HEK293 (cell line): ENCODE measurements around the gene KDM3B.

Experiments
- CTCF ChIA-PET: fragments of 350-600 bp; formaldehyde crosslinking; extraction: SDS; loops from one replicate; lab custom pipeline; 2021; ENCODE audit warnings: antibody characterized with exemption; lab: Yijun Ruan, JAX
- POLR2A ChIA-PET: fragments of 300-600 bp; formaldehyde crosslinking; extraction: SDS; loops from one replicate; lab custom pipeline; 2020; ENCODE audit warnings: antibody characterized with exemption, inconsistent platforms; lab: Yijun Ruan, JAX
- H3K27ac ChIP-seq: fragments of 200-500 bp; sonication (Bioruptor generic); 2 replicates; pipeline ENCODE4 v1.5.1; 2014; ENCODE audit warnings: low read depth, low read length, control low read depth, inconsistent platforms; ENCODE audit errors: extremely low read depth
- H3K36me3 ChIP-seq, 2 experiments: fragments of 200-500 bp in 1 of 2; sonication (Bioruptor generic) in 1 of 2; 1 replicate in 1 of 2; 2 replicates in 1 of 2; pipeline ENCODE4 v1.5.1; 2014 to 2017; ENCODE audit warnings: inconsistent platforms in 2 of 2, low read length in 2 of 2; ENCODE audit not compliant: control insufficient read depth in 2 of 2, insufficient read depth in 1 of 2
- H3K4me1 ChIP-seq: fragments of 200-500 bp; sonication (Bioruptor generic); 2 replicates; pipeline ENCODE4 v1.5.1; 2014; ENCODE audit warnings: mild to moderate bottlenecking, low read length, inconsistent platforms; ENCODE audit not compliant: control insufficient read depth, insufficient read depth
- H3K4me3 ChIP-seq: 2 replicates; pipeline ENCODE4 v1.5.1; 2011; ENCODE audit warnings: low read depth, mild to moderate bottlenecking, control low read depth, low read length, moderate library complexity
- H3K9me3 ChIP-seq: fragments of 200-500 bp; sonication (Bioruptor generic); 2 replicates; pipeline ENCODE4 v1.5.1; 2014; ENCODE audit warnings: low read depth, low read length, inconsistent platforms; ENCODE audit not compliant: control insufficient read depth, insufficient read depth
- EGR2 ChIP-seq: fragments of 450-650 bp; formaldehyde crosslinking; IDR thresholded peaks from 2 replicates; pipeline ENCODE4 v1.5.1; 2016; ENCODE audit warnings: low read depth, missing biosample characterization, missing genetic modification characterization
- FEZF1 ChIP-seq: fragments of 450-650 bp; formaldehyde crosslinking; IDR thresholded peaks from 2 replicates; pipeline ENCODE4 v1.5.1; 2016; ENCODE audit warnings: missing biosample characterization, missing genetic modification characterization
- GLIS2 ChIP-seq: fragments of 450-650 bp; formaldehyde crosslinking; IDR thresholded peaks from 2 replicates; pipeline ENCODE4 v1.5.1; 2016; ENCODE audit warnings: missing biosample characterization, missing genetic modification characterization
- KLF10 ChIP-seq: fragments of 450-650 bp; IDR thresholded peaks from 2 replicates; pipeline ENCODE4 v1.5.1; 2018; ENCODE audit warnings: missing biosample characterization, mild to moderate bottlenecking, missing genetic modification characterization
- MYNN ChIP-seq: fragments of 450-650 bp; formaldehyde crosslinking; IDR thresholded peaks from 2 replicates; pipeline ENCODE4 v1.5.1; 2016; ENCODE audit warnings: missing biosample characterization, missing genetic modification characterization, borderline replicate concordance
- SP2 ChIP-seq: fragments of 450-650 bp; formaldehyde crosslinking; IDR thresholded peaks from 2 replicates; pipeline ENCODE4 v1.5.1; 2016; ENCODE audit warnings: missing biosample characterization, missing genetic modification characterization
- WT1 ChIP-seq: fragments of 450-650 bp; formaldehyde crosslinking; IDR thresholded peaks from 2 replicates; pipeline ENCODE4 v1.5.1; 2016; ENCODE audit warnings: missing biosample characterization, missing genetic modification characterization
- ZBTB17 ChIP-seq: fragments of 450-650 bp; formaldehyde crosslinking; IDR thresholded peaks from 2 replicates; pipeline ENCODE4 v1.5.1; 2016; ENCODE audit warnings: missing biosample characterization, missing genetic modification characterization
- ZFHX2 ChIP-seq: fragments of 450-650 bp; formaldehyde crosslinking; conservative IDR thresholded peaks from 2 replicates; pipeline ENCODE4 v1.5.1; 2016; ENCODE audit warnings: missing biosample characterization, missing genetic modification characterization
- ZNF16 ChIP-seq: fragments of 450-650 bp; formaldehyde crosslinking; IDR thresholded peaks from 2 replicates; pipeline ENCODE4 v1.5.1; 2016; ENCODE audit warnings: low read depth, missing biosample characterization, missing genetic modification characterization
- ZNF169 ChIP-seq: fragments of 450-650 bp; formaldehyde crosslinking; IDR thresholded peaks from 2 replicates; pipeline ENCODE4 v1.5.1; 2016; ENCODE audit warnings: missing biosample characterization, missing genetic modification characterization
- ZNF2 ChIP-seq: fragments of 450-650 bp; formaldehyde crosslinking; IDR thresholded peaks from 2 replicates; pipeline ENCODE4 v1.5.1; 2016; ENCODE audit warnings: missing biosample characterization, missing genetic modification characterization
- ZNF211 ChIP-seq: fragments of 450-650 bp; formaldehyde crosslinking; IDR thresholded peaks from 2 replicates; pipeline ENCODE4 v1.5.1; 2016; ENCODE audit warnings: low read depth, missing biosample characterization, missing genetic modification characterization
- ZNF221 ChIP-seq: fragments of 450-650 bp; formaldehyde crosslinking; IDR thresholded peaks from 2 replicates; pipeline ENCODE4 v1.5.1; 2017; ENCODE audit warnings: missing biosample characterization, missing genetic modification characterization, borderline replicate concordance
- ZNF324 ChIP-seq: fragments of 450-650 bp; formaldehyde crosslinking; IDR thresholded peaks from 2 replicates; pipeline ENCODE4 v1.5.1; 2016; ENCODE audit warnings: missing biosample characterization, missing genetic modification characterization
- ZNF514 ChIP-seq: fragments of 450-650 bp; formaldehyde crosslinking; IDR thresholded peaks from 2 replicates; pipeline ENCODE4 v1.5.1; 2016; ENCODE audit warnings: missing biosample characterization, missing genetic modification characterization
- ZNF596 ChIP-seq: fragments of 450-650 bp; IDR thresholded peaks from 2 replicates; pipeline ENCODE4 v1.5.0; 2018; ENCODE audit warnings: missing biosample characterization, mild to moderate bottlenecking, missing genetic modification characterization, moderate library complexity
- ZNF660 ChIP-seq: fragments of 450-650 bp; IDR thresholded peaks from 2 replicates; pipeline ENCODE4 v1.5.1; 2018; ENCODE audit warnings: missing biosample characterization, mild to moderate bottlenecking, missing genetic modification characterization
- ZNF76 ChIP-seq: fragments of 450-650 bp; formaldehyde crosslinking; IDR thresholded peaks from 2 replicates; pipeline ENCODE4; 2016; ENCODE audit warnings: low read depth, missing biosample characterization, missing genetic modification characterization, borderline replicate concordance
- ZNF776 ChIP-seq: fragments of 450-650 bp; formaldehyde crosslinking; IDR thresholded peaks from 2 replicates; pipeline ENCODE4 v1.5.0; 2017; ENCODE audit warnings: missing biosample characterization, missing genetic modification characterization, borderline replicate concordance
- TF ChIP-seq, protein P1 (sequence below): fragments of 450-650 bp; formaldehyde crosslinking; conservative IDR thresholded peaks from 2 replicates; pipeline ENCODE4 v1.5.1; 2016; ENCODE audit warnings: low read depth, missing biosample characterization, missing genetic modification characterization
- TF ChIP-seq, protein P2 (sequence below): fragments of 450-650 bp; formaldehyde crosslinking; IDR thresholded peaks from 2 replicates; pipeline ENCODE4 v1.5.1; 2016; ENCODE audit warnings: missing biosample characterization, missing genetic modification characterization
- TF ChIP-seq, protein P3 (sequence below): fragments of 450-650 bp; formaldehyde crosslinking; IDR thresholded peaks from 2 replicates; pipeline ENCODE4 v1.5.0; 2017; ENCODE audit warnings: missing biosample characterization, missing genetic modification characterization, borderline replicate concordance
- TF ChIP-seq, protein P4 (sequence below): fragments of 450-650 bp; formaldehyde crosslinking; IDR thresholded peaks from 2 replicates; pipeline ENCODE4 v1.5.1; 2016; ENCODE audit warnings: missing biosample characterization, missing genetic modification characterization
- TF ChIP-seq, protein P5 (sequence below): fragments of 450-650 bp; formaldehyde crosslinking; IDR thresholded peaks from 2 replicates; pipeline ENCODE4 v1.5.1; 2016; ENCODE audit warnings: missing biosample characterization, missing genetic modification characterization

KDM3B gene

DNA sequence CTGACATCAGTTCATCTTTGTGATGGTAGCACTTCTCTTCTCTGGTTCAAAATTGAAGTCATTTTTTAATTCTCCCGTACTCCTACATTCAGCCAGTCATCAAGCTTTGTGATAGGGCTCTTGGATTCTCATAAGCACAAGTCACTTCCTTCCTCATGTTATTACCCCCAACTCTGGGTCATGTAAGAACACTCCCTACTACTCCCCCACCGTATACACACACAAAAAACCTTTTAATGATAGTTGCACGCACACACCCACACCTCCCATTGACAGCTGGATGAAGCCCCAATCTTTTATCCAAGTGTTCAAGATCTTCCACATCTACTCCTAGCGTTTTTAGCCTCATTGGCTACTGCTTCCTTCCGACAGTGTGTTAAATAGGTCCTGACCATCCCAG is 16.8 kb downstream of the KDM3B start:
- no peak overlapping the region for H3K4me3 ChIP-seq
- H3K4me1 ChIP-seq: peaks cover 24% of the 10 kb centered on the region
- TF ChIP-seq GLIS2 (tag by site-specific recombination) (no peak), WT1 (tag by site-specific recombination) (peak; percentile 83), ZNF221 (tag by site-specific recombination) (no peak), ZNF16 (no peak), ZBTB17 (tag by site-specific recombination) (no peak), ZNF324 (no peak), ZNF596 (tag by site-specific recombination) (no peak), EGR2 (tag by site-specific recombination) (0 out of 2 replicates have a peak, but pooled peaks have one; percentile 9), ZFHX2 (0 out of 2 replicates have a peak, but pooled peaks have one; percentile 17), ZNF169 (tag by site-specific recombination) (no peak), ZNF211 (tag by site-specific recombination) (no peak), SP2 (tag by site-specific recombination) (no peak), MYNN (tag by site-specific recombination) (no peak), ZNF660 (tag by site-specific recombination) (no peak), FEZF1 (tag by site-specific recombination) (no peak), ZNF76 (tag by site-specific recombination) (no peak), ZNF514 (tag by site-specific recombination) (no peak), ZNF2 (tag by site-specific recombination) (no peak), KLF10 (tag by site-specific recombination) (no peak), ZNF776 (no peak)
- TF ChIP-seq, protein P1, sequence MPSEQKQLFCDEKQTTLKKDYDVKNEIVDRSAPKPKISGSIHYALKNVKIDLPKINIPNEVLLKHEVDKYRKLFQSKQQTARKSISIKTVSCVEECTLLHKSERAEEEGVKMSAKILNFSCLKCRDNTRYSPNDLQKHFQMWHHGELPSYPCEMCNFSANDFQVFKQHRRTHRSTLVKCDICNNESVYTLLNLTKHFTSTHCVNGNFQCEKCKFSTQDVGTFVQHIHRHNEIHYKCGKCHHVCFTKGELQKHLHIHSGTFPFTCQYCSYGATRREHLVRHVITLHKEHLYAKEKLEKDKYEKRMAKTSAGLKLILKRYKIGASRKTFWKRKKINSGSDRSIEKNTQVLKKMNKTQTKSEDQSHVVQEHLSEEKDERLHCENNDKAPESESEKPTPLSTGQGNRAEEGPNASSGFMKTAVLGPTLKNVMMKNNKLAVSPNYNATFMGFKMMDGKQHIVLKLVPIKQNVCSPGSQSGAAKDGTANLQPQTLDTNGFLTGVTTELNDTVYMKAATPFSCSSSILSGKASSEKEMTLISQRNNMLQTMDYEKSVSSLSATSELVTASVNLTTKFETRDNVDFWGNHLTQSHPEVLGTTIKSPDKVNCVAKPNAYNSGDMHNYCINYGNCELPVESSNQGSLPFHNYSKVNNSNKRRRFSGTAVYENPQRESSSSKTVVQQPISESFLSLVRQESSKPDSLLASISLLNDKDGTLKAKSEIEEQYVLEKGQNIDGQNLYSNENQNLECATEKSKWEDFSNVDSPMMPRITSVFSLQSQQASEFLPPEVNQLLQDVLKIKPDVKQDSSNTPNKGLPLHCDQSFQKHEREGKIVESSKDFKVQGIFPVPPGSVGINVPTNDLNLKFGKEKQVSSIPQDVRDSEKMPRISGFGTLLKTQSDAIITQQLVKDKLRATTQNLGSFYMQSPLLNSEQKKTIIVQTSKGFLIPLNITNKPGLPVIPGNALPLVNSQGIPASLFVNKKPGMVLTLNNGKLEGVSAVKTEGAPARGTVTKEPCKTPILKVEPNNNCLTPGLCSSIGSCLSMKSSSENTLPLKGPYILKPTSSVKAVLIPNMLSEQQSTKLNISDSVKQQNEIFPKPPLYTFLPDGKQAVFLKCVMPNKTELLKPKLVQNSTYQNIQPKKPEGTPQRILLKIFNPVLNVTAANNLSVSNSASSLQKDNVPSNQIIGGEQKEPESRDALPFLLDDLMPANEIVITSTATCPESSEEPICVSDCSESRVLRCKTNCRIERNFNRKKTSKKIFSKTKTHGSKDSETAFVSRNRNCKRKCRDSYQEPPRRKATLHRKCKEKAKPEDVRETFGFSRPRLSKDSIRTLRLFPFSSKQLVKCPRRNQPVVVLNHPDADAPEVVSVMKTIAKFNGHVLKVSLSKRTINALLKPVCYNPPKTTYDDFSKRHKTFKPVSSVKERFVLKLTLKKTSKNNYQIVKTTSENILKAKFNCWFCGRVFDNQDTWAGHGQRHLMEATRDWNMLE (tag by site-specific recombination): no peak
- TF ChIP-seq, protein P2, sequence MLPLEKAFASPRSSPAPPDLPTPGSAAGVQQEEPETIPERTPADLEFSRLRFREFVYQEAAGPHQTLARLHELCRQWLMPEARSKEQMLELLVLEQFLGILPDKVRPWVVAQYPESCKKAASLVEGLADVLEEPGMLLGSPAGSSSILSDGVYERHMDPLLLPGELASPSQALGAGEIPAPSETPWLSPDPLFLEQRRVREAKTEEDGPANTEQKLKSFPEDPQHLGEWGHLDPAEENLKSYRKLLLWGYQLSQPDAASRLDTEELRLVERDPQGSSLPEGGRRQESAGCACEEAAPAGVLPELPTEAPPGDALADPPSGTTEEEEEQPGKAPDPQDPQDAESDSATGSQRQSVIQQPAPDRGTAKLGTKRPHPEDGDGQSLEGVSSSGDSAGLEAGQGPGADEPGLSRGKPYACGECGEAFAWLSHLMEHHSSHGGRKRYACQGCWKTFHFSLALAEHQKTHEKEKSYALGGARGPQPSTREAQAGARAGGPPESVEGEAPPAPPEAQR (tag by site-specific recombination): no peak
- TF ChIP-seq, protein P3, sequence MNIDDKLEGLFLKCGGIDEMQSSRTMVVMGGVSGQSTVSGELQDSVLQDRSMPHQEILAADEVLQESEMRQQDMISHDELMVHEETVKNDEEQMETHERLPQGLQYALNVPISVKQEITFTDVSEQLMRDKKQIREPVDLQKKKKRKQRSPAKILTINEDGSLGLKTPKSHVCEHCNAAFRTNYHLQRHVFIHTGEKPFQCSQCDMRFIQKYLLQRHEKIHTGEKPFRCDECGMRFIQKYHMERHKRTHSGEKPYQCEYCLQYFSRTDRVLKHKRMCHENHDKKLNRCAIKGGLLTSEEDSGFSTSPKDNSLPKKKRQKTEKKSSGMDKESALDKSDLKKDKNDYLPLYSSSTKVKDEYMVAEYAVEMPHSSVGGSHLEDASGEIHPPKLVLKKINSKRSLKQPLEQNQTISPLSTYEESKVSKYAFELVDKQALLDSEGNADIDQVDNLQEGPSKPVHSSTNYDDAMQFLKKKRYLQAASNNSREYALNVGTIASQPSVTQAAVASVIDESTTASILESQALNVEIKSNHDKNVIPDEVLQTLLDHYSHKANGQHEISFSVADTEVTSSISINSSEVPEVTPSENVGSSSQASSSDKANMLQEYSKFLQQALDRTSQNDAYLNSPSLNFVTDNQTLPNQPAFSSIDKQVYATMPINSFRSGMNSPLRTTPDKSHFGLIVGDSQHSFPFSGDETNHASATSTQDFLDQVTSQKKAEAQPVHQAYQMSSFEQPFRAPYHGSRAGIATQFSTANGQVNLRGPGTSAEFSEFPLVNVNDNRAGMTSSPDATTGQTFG (tag by site-specific recombination): no peak
- TF ChIP-seq, protein P4, sequence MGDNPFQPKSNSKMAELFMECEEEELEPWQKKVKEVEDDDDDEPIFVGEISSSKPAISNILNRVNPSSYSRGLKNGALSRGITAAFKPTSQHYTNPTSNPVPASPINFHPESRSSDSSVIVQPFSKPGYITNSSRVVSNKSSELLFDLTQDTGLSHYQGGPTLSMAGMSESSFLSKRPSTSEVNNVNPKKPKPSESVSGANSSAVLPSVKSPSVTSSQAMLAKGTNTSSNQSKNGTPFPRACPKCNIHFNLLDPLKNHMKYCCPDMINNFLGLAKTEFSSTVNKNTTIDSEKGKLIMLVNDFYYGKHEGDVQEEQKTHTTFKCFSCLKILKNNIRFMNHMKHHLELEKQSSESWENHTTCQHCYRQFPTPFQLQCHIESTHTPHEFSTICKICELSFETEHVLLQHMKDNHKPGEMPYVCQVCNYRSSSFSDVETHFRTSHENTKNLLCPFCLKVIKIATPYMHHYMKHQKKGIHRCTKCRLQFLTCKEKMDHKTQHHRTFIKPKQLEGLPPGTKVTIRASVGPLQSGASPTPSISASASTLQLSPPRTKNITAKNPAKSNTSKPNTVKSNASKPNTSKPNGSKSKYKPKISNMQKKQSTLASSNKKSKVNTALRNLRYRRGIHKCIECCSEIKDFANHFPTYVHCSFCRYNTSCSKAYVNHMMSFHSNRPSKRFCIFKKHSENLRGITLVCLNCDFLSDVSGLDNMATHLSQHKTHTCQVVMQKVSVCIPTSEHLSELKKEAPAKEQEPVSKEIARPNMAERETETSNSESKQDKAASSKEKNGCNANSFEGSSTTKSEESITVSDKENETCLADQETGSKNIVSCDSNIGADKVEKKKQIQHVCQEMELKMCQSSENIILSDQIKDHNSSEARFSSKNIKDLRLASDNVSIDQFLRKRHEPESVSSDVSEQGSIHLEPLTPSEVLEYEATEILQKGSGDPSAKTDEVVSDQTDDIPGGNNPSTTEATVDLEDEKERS (tag by site-specific recombination): no peak
- TF ChIP-seq, protein P5, sequence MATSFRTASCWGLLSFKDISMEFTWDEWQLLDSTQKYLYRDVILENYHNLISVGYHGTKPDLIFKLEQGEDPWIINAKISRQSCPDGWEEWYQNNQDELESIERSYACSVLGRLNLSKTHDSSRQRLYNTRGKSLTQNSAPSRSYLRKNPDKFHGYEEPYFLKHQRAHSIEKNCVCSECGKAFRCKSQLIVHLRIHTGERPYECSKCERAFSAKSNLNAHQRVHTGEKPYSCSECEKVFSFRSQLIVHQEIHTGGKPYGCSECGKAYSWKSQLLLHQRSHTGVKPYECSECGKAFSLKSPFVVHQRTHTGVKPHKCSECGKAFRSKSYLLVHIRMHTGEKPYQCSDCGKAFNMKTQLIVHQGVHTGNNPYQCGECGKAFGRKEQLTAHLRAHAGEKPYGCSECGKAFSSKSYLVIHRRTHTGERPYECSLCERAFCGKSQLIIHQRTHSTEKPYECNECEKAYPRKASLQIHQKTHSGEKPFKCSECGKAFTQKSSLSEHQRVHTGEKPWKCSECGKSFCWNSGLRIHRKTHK: no peak
- no peak overlapping the region for H3K27ac ChIP-seq
- H3K9me3 ChIP-seq: no peaks in the 10 kb centered on the region
- CTCF ChIA-PET: interaction anchor here (0.6 to 7.6 kb wide), 2 partner anchors 8 to 16 kb away, joined by 3 to 94 read pairs; partner anchors contain the start of gene KDM3B
- peaks cover 3 to 13% of the 10 kb centered on the region in 2 experiments; a peak in 2 of 3 replicates for H3K36me3 ChIP-seq
- POLR2A ChIA-PET: interaction anchor here (1.3 to 1.8 kb wide), 3 partner anchors 15 to 38 kb away, joined by 4 to 7 read pairs (median 5); partner anchors contain the start of genes CDC25C and FAM53C
